Erythroblast (primary cell): ENCODE results near the gene DOCK3.

Experiments
- GATA1 ChIP-seq: IDR thresholded peaks from 2 replicates; pipeline ENCODE4 v1.6.1; 2011; ENCODE audit warnings: low read depth, mild to moderate bottlenecking, control low read depth, low read length, moderate library complexity
- POLR2A ChIP-seq: IDR thresholded peaks from 2 replicates; pipeline ENCODE4 v1.6.1; 2011; ENCODE audit warnings: mild to moderate bottlenecking, low read length

DNA sequence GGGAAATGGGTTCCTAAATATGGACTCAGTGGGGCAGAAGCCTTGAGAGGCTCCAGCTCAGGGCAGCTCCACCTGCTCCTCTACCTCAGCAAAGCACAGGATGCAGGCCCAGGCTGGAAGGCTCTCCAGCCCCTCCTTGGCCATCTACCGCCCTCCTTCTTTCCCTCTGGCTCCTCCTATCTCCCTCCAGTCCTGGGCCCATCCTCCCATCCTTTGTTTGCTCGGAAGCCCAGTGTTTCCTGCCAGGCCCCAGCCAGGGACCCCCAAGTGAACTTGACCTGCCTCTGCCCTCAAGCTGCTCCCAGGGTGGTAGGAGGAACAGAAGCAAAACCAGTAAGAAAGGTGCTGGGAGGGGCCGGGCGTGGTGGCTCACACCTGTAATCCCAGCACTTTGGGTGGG, 37.7 kb upstream of the DOCK3 start:
- no peak for TF ChIP-seq POLR2A
- no peak for TF ChIP-seq GATA1
